HG03378 (cell line): ENCODE results near the gene AADACL2.

Source experiments
- ATAC-seq: cut with Tn5 transposase; IDR thresholded peaks from one replicate; pipeline ENCODE4 v1.9.1; 2021; ENCODE audit warnings: mild to moderate bottlenecking, moderate library complexity; ENCODE audit not compliant: unreplicated experiment

AADACL2 gene

GRCh38 chr3:151733613-151734012 is at the start of gene AADACL2:
Gene AADACL2, plus strand, starts transcription at chr3:151733927. Its CDS starts 109 bp downstream, at chr3:151734036.
- no peak for ATAC-seq

GRCh38 chr3:151684094-151684493 is 49.6 kb upstream of the AADACL2 start:
- no peak for ATAC-seq

- ATAC-seq = no peak
Observed at GRCh38 chr3:151686257-151686656, 47.5 kb upstream of the AADACL2 start.

- ATAC-seq = no peak
Observed at GRCh38 chr3:151687076-151687475, 46.7 kb upstream of the AADACL2 start.

- ATAC-seq = no peak
Observed at GRCh38 chr3:151688571-151688970, 45.2 kb upstream of the AADACL2 start.

- ATAC-seq = no peak
Observed at GRCh38 chr3:151690645-151691044, 43.1 kb upstream of the AADACL2 start.

GRCh38 chr3:151697496-151697895 is 36.2 kb upstream of the AADACL2 start:
- no peak for ATAC-seq

GRCh38 chr3:151707216-151707615 is 26.5 kb upstream of the AADACL2 start:
- no peak for ATAC-seq

GRCh38 chr3:151708868-151709267 is 24.9 kb upstream of the AADACL2 start:
- no peak for ATAC-seq

- ATAC-seq = no peak
Observed at GRCh38 chr3:151709847-151710246, 23.9 kb upstream of the AADACL2 start.

GRCh38 chr3:151721294-151721693 is 12.4 kb upstream of the AADACL2 start:
- ATAC-seq = no peak

- no peak for ATAC-seq
Observed at GRCh38 chr3:151722856-151723255, 10.9 kb upstream of the AADACL2 start.

- ATAC-seq = no peak
Observed at GRCh38 chr3:151724576-151725562, 8.9 kb upstream of the AADACL2 start.

GRCh38 chr3:151726016-151726415 is 7.7 kb upstream of the AADACL2 start:
- no peak for ATAC-seq

- ATAC-seq = no peak
Observed at GRCh38 chr3:151732861-151733260, 866 bp upstream of the AADACL2 start.

- ATAC-seq = no peak
Observed at GRCh38 chr3:151740581-151740980, 6.9 kb downstream of the AADACL2 start.

- ATAC-seq = no peak
Observed at GRCh38 chr3:151743855-151744254, 10.1 kb downstream of the AADACL2 start.

- ATAC-seq = no peak
Observed at GRCh38 chr3:151750181-151750580, 16.5 kb downstream of the AADACL2 start.

GRCh38 chr3:151750678-151751077 is 17.0 kb downstream of the AADACL2 start:
- ATAC-seq = no peak

- no peak for ATAC-seq
Observed at GRCh38 chr3:151751161-151751560, 17.4 kb downstream of the AADACL2 start.

GRCh38 chr3:151753846-151754245 is 20.1 kb downstream of the AADACL2 start:
- ATAC-seq = no peak

GRCh38 chr3:151761581-151761980 is 27.9 kb downstream of the AADACL2 start:
- ATAC-seq = no peak
